Mesodermal cell (in vitro differentiated cells): ENCODE measurements around the gene SCNM1.

Experiments
- H3K27ac ChIP-seq: 2 replicates; pipeline ENCODE4 v1.7.0; 2013; ENCODE audit warnings: mild to moderate bottlenecking, low read depth, low read length, moderate library complexity; ENCODE audit not compliant: severe bottlenecking
- H3K36me3 ChIP-seq: 2 replicates; pipeline ENCODE4 v1.7.1; 2013; ENCODE audit warnings: mild to moderate bottlenecking, low read length, moderate library complexity; ENCODE audit not compliant: control insufficient read depth, insufficient read depth
- H3K4me1 ChIP-seq: one replicate; pipeline ENCODE4 v1.7.1; 2013; ENCODE audit warnings: mild to moderate bottlenecking, low read length; ENCODE audit not compliant: insufficient read depth, control insufficient read depth, poor library complexity, severe bottlenecking
- H3K4me3 ChIP-seq: 2 replicates; pipeline ENCODE4 v1.7.0; 2013; ENCODE audit warnings: low read length, control low read depth, mild to moderate bottlenecking; ENCODE audit not compliant: insufficient read depth, poor library complexity, severe bottlenecking; ENCODE audit errors: extremely low read depth
- H3K9me3 ChIP-seq: 2 replicates; pipeline ENCODE4 v1.7.1; 2013; ENCODE audit warnings: mild to moderate bottlenecking, low read length, moderate library complexity; ENCODE audit not compliant: control insufficient read depth
- WGBS, 2 experiments: methylation state at CpG; one replicate each; pipeline ENCODE4 v1.1.5; 2013; ENCODE audit warnings: missing lambda C conversion rate in 2 of 2; ENCODE audit not compliant: insufficient coverage in 2 of 2; 5-methylcytosine and 5-hydroxymethylcytosine counted together

SCNM1 gene

GRCh38 chr1:151147132-151147503 lies 18.8 kb upstream of the SCNM1 start:
- WGBS, 2 experiments: 14 to 40% methylated on average over 1 of the region's 7 CpGs
- Histone ChIP-seq H3K4me1 (peaks cover 20% of the 10 kb centered on the region), H3K9me3 (no peaks in the 10 kb centered on the region), H3K4me3 (peak overlapping the region; percentile 68), H3K27ac (peak overlapping the region; percentile 57), H3K36me3 (peaks cover 5% of the 10 kb centered on the region)

GRCh38 chr1:151147665-151148064 lies 18.3 kb upstream of the SCNM1 start:
- WGBS, 2 experiments: no CpG with 5 or more reads among the region's 2 CpGs

GRCh38 chr1:151156515-151156819 lies 9.5 kb upstream of the SCNM1 start, which contains the start of gene TNFAIP8L2:
Gene TNFAIP8L2, plus strand, starts transcription at chr1:151156649. Its CDS starts 2,049 bp downstream, at chr1:151158698.
- 67 to 88% methylated on average over 3 to 4 of the region's 4 CpGs for WGBS, 2 experiments
- peaks cover 5% of the 10 kb centered on the region for H3K4me1 ChIP-seq
- no peak within 1 kb of the TSS for H3K27ac ChIP-seq
- no peak within 1 kb of the TSS for H3K4me3 ChIP-seq
- peaks cover 23% of the 10 kb centered on the region for H3K36me3 ChIP-seq
- no peaks in the 10 kb centered on the region for H3K9me3 ChIP-seq

More at GRCh38 chr1:151147665-151148064, 18.3 kb upstream of the SCNM1 start:
- Histone ChIP-seq H3K4me3 (no peak overlapping the region), H3K27ac (no peak overlapping the region), H3K9me3 (no peaks in the 10 kb centered on the region), H3K4me1 (peaks cover 20% of the 10 kb centered on the region), H3K36me3 (no peaks in the 10 kb centered on the region)

- H3K36me3 ChIP-seq: peaks cover 29% of the 10 kb centered on the region
- H3K4me1 ChIP-seq: peaks cover 5% of the 10 kb centered on the region
- 95% methylated on average over 4 to 5 of the region's 6 CpGs for WGBS, 2 experiments
- H3K27ac ChIP-seq: no peak overlapping the region
- H3K9me3 ChIP-seq: no peaks in the 10 kb centered on the region
- no peak overlapping the region for H3K4me3 ChIP-seq
These were observed 8.8 kb upstream of the SCNM1 start for GRCh38 chr1:151157067-151157531.

- Histone ChIP-seq H3K9me3 (no peaks in the 10 kb centered on the region), H3K36me3 (peaks cover 29% of the 10 kb centered on the region), H3K4me1 (peaks cover 5% of the 10 kb centered on the region), H3K4me3 (no peak overlapping the region), H3K27ac (no peak overlapping the region)
- WGBS, 2 experiments: 94 to 96% methylated on average over 4 to 5 of the region's 5 CpGs
These were observed 7.6 kb upstream of the SCNM1 start for GRCh38 chr1:151158326-151158725.

- Histone ChIP-seq H3K9me3 (no peaks in the 10 kb centered on the region), H3K4me3 (no peak overlapping the region), H3K27ac (no peak overlapping the region), H3K36me3 (peaks cover 29% of the 10 kb centered on the region), H3K4me1 (peaks cover 5% of the 10 kb centered on the region)
- 94 to 96% methylated on average over 22 of the region's 22 CpGs for WGBS, 2 experiments
These were observed 7.1 kb upstream of the SCNM1 start for GRCh38 chr1:151158751-151159251.

- Histone ChIP-seq H3K4me3 (no peak overlapping the region), H3K9me3 (no peaks in the 10 kb centered on the region), H3K27ac (no peak overlapping the region), H3K36me3 (peaks cover 29% of the 10 kb centered on the region), H3K4me1 (peaks cover 5% of the 10 kb centered on the region)
These were observed 6.6 kb upstream of the SCNM1 start for GRCh38 chr1:151159373-151159772.

GRCh38 chr1:151164732-151165280 lies 1.1 kb upstream of the SCNM1 start:
- Histone ChIP-seq H3K4me1 (peaks cover 3% of the 10 kb centered on the region), H3K27ac (peak overlapping the region; percentile 18), H3K36me3 (peaks cover 27% of the 10 kb centered on the region), H3K4me3 (peak overlapping the region; percentile 67), H3K9me3 (no peaks in the 10 kb centered on the region)
- WGBS, 2 experiments: 37 to 44% methylated on average over 9 to 11 of the region's 11 CpGs

- Histone ChIP-seq H3K36me3 (peaks cover 27% of the 10 kb centered on the region), H3K4me1 (peaks cover 3% of the 10 kb centered on the region), H3K4me3 (peak overlapping the region; percentile 67), H3K9me3 (no peaks in the 10 kb centered on the region), H3K27ac (peak overlapping the region; percentile 78)
- WGBS, 2 experiments: 1 to 4% methylated on average over 12 to 13 of the region's 15 CpGs
These were observed 635 bp upstream of the SCNM1 start for GRCh38 chr1:151165281-151165737.

GRCh38 chr1:151166505-151166956 lies 587 bp downstream of the SCNM1 start:
- H3K36me3 ChIP-seq: peaks cover 32% of the 10 kb centered on the region
- no peaks in the 10 kb centered on the region for H3K9me3 ChIP-seq
- peaks cover 3% of the 10 kb centered on the region for H3K4me1 ChIP-seq
- H3K27ac ChIP-seq: peak overlapping the region; percentile 77
- H3K4me3 ChIP-seq: peak overlapping the region; percentile 67
- WGBS, 2 experiments: 1 to 13% methylated on average over 13 to 14 of the region's 15 CpGs

- no peak overlapping the region for H3K27ac ChIP-seq
- peak overlapping the region; percentile 67 for H3K4me3 ChIP-seq
- H3K4me1 ChIP-seq: peaks cover 3% of the 10 kb centered on the region
- 93% methylated on average over 3 of the region's 6 CpGs; no CpG with 5 or more reads in 1 of the 2 experiments for WGBS, 2 experiments
- peaks cover 27% of the 10 kb centered on the region for H3K36me3 ChIP-seq
- H3K9me3 ChIP-seq: no peaks in the 10 kb centered on the region
These were observed 1.2 kb downstream of the SCNM1 start for GRCh38 chr1:151167116-151167515.
